OCI-LY1 (cell line): Measurements from ENCODE around the gene NUBPL.

Source experiments
- H2AFZ ChIP-seq: fragments of 200-600 bp; sonication (generic), shearing (Covaris generic); 2 replicates; pipeline ENCODE4 v1.6.0; 2014; ENCODE audit warnings: antibody characterized with exemption, mild to moderate bottlenecking, low read length
- H3F3A ChIP-seq: fragments of 200-600 bp; sonication (generic), shearing (Covaris generic); 2 replicates; pipeline ENCODE4 v1.6.0; 2014; ENCODE audit warnings: mild to moderate bottlenecking, antibody characterized with exemption, low read length, moderate library complexity; ENCODE audit not compliant: insufficient read depth
- H3K27ac ChIP-seq: fragments of 200-600 bp; sonication (generic); 2 replicates; pipeline ENCODE4 v1.5.1; 2014; ENCODE audit warnings: low read length, mixed run types, mild to moderate bottlenecking, low read depth; ENCODE audit not compliant: poor library complexity, severe bottlenecking
- H3K27me3 ChIP-seq: fragments of 200-600 bp; sonication (generic); 2 replicates; pipeline ENCODE4 v1.6.0; 2014; ENCODE audit warnings: antibody characterized with exemption, mild to moderate bottlenecking, low read length, moderate library complexity; ENCODE audit not compliant: insufficient read depth
- H3K36me3 ChIP-seq: fragments of 200-600 bp; sonication (generic); 2 replicates; pipeline ENCODE4 v1.6.1; 2014; ENCODE audit warnings: mild to moderate bottlenecking, antibody characterized with exemption, low read length, moderate library complexity, mixed read lengths; ENCODE audit not compliant: insufficient read depth
- H3K4me1 ChIP-seq: fragments of 200-600 bp; sonication (generic); 2 replicates; pipeline ENCODE4 v1.5.1; 2014; ENCODE audit warnings: mild to moderate bottlenecking, low read length, moderate library complexity; ENCODE audit not compliant: insufficient read depth, severe bottlenecking
- H3K4me2 ChIP-seq: fragments of 200-600 bp; sonication (generic), shearing (Covaris generic); 2 replicates; pipeline ENCODE4 v1.6.1; 2014; ENCODE audit warnings: low read length
- H3K4me3 ChIP-seq: fragments of 200-600 bp; sonication (generic); 2 replicates; pipeline ENCODE4 v1.5.1; 2014; ENCODE audit warnings: low read length, low read depth, mild to moderate bottlenecking, mixed read lengths; ENCODE audit not compliant: poor library complexity, severe bottlenecking
- H3K79me2 ChIP-seq: fragments of 200-600 bp; shearing (Covaris generic); 2 replicates; pipeline ENCODE4 v1.6.1; 2016; ENCODE audit warnings: mixed run types, low read length, mixed read lengths; ENCODE audit not compliant: insufficient read depth
- H3K9ac ChIP-seq: fragments of 200-600 bp; sonication (generic), shearing (Covaris generic); 2 replicates; pipeline ENCODE4 v1.6.1; 2014; ENCODE audit warnings: mild to moderate bottlenecking, low read length, mixed read lengths
- H3K9me2 ChIP-seq: fragments of 200-600 bp; sonication (generic), shearing (Covaris generic); 2 replicates; pipeline ENCODE4 v1.6.1; 2014; ENCODE audit warnings: low read depth, mild to moderate bottlenecking, low read length, mixed read lengths
- H3K9me3 ChIP-seq: fragments of 200-600 bp; shearing (Covaris generic); 2 replicates; pipeline ENCODE4 v1.6.1; 2014; ENCODE audit warnings: low read length, mixed read lengths
- H4K20me1 ChIP-seq: fragments of 200-600 bp; sonication (generic), shearing (Covaris generic); 2 replicates; pipeline ENCODE4 v1.6.0; 2016; ENCODE audit warnings: mild to moderate bottlenecking, low read length; ENCODE audit not compliant: insufficient read depth
- CTCF ChIP-seq: fragments of 200-600 bp; sonication (generic), shearing (Covaris generic); IDR thresholded peaks from 2 replicates; pipeline ENCODE4 v1.5.1; 2017; ENCODE audit warnings: mild to moderate bottlenecking, antibody characterized with exemption, low read length, moderate library complexity, mixed read lengths
- EZH2 ChIP-seq: fragments of 200-600 bp; sonication (generic), shearing (Covaris generic); IDR thresholded peaks from 2 replicates; pipeline ENCODE4 v1.8.0; 2017; ENCODE audit warnings: borderline replicate concordance, mixed run types, mild to moderate bottlenecking, antibody characterized with exemption, low read length, moderate library complexity, mixed read lengths

Gene NUBPL

GRCh38 chr14:31564194-31564593 lies 3.0 kb downstream of the NUBPL start:
- H3K9me2 ChIP-seq, result no peaks in the 10 kb centered on the region
- no peaks in the 10 kb centered on the region for H3K27me3 ChIP-seq
- H3K27ac ChIP-seq, result no peak overlapping the region
- H3K9ac ChIP-seq, result no peak overlapping the region
- no peaks in the 10 kb centered on the region; the same call in 1 of the 2 replicates for H3F3A ChIP-seq
- no peak overlapping the region for H3K4me3 ChIP-seq
- peaks cover 5% of the 10 kb centered on the region; the same call in 1 of the 2 replicates for H3K36me3 ChIP-seq
- no peaks in the 10 kb centered on the region for H3K9me3 ChIP-seq
- H4K20me1 ChIP-seq, result no peaks in the 10 kb centered on the region
- no peaks in the 10 kb centered on the region for H3K79me2 ChIP-seq
- TF ChIP-seq CTCF (no peak), EZH2 (no peak)
- H3K4me2 ChIP-seq, result no peak overlapping the region
- H3K4me1 ChIP-seq, result peaks cover 26% of the 10 kb centered on the region
- no peak overlapping the region for H2AFZ ChIP-seq

GRCh38 chr14:31566456-31566855 lies 5.3 kb downstream of the NUBPL start:
- TF ChIP-seq EZH2 (no peak), CTCF (no peak)
- no peak overlapping the region for H3K9ac ChIP-seq
- H3K27ac ChIP-seq, result no peak overlapping the region
- H3F3A ChIP-seq, result no peaks in the 10 kb centered on the region; the same call in 1 of the 2 replicates
- no peak overlapping the region for H3K4me2 ChIP-seq
- no peaks in the 10 kb centered on the region for H3K27me3 ChIP-seq
- no peak overlapping the region for H3K4me3 ChIP-seq
- H3K36me3 ChIP-seq, result peaks cover 5% of the 10 kb centered on the region; the same call in 1 of the 2 replicates
- H3K9me2 ChIP-seq, result no peaks in the 10 kb centered on the region
- no peaks in the 10 kb centered on the region for H3K79me2 ChIP-seq
- no peaks in the 10 kb centered on the region for H3K9me3 ChIP-seq
- no peak overlapping the region for H2AFZ ChIP-seq
- peaks cover 17% of the 10 kb centered on the region for H3K4me1 ChIP-seq
- no peaks in the 10 kb centered on the region for H4K20me1 ChIP-seq

- Histone ChIP-seq H2AFZ (no peak overlapping the region), H3K4me3 (no peak overlapping the region), H3K4me2 (no peak overlapping the region), H3K36me3 (peaks cover 5% of the 10 kb centered on the region; the same call in 1 of the 2 replicates), H3K9me2 (no peaks in the 10 kb centered on the region), H4K20me1 (no peaks in the 10 kb centered on the region), H3K4me1 (peaks cover 7% of the 10 kb centered on the region), H3K79me2 (no peaks in the 10 kb centered on the region), H3K9me3 (no peaks in the 10 kb centered on the region), H3F3A (no peaks in the 10 kb centered on the region; the same call in 1 of the 2 replicates), H3K27me3 (no peaks in the 10 kb centered on the region), H3K9ac (no peak overlapping the region), H3K27ac (no peak overlapping the region)
- TF ChIP-seq CTCF, result no peak
- no peak for TF ChIP-seq EZH2
Observed at GRCh38 chr14:31567655-31568054, 6.5 kb downstream of the NUBPL start.
